PC-9 (cell line): ENCODE results near the gene ASCL2.

ENCODE experiments used
- CTCF ChIP-seq: fragments of 200-600 bp; sonication (generic); conservative IDR thresholded peaks from 2 replicates; pipeline ENCODE4 v1.6.1; 2017; ENCODE audit warnings: mixed run types, antibody characterized with exemption, mild to moderate bottlenecking, moderate library complexity
- EZH2 ChIP-seq: fragments of 200-600 bp; sonication (generic); IDR thresholded peaks from 2 replicates; pipeline ENCODE4 v1.8.0; 2017; ENCODE audit warnings: antibody characterized with exemption, low read depth

GRCh38 chr11:2316963-2317244 is 46.5 kb upstream of the ASCL2 start:
- TF ChIP-seq CTCF (no peak), EZH2 (no peak)
